ENCODE data around the gene NRG4.

DNA sequence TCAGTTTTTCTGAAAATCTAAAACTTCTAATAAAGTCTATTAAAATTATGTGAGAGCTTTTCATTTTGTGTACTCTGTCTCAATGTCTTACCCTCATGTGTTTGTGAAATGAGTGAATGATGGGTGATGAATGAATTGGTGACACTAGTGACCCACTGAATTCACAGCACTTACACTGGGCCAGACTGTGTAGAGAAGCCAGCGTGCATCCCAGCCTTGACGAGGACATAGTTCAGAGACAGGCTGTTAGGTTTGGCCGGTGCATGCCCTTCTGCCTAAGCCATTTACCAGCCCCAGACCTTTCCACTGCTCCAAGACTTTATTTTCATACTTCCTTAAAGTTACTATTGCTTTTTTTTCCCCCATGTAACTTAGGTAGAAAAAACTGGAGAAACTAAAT, 69.8 kb downstream of the NRG4 start:
- TF ChIP-seq CTCF (conservative IDR thresholded peaks at IDR 0.05; ENCODE audit: low read length) = no peak
- no peak for TF ChIP-seq EZH2phosphoT487 (IDR thresholded peaks at IDR 0.05; ENCODE audit: borderline replicate concordance)
